GM21360 (cell line): ENCODE results near the gene PLEKHG5.

ENCODE experiments used
- ATAC-seq: cut with Tn5 transposase; IDR thresholded peaks from one replicate; pipeline ENCODE4 v1.9.1; 2021; ENCODE audit warnings: mild to moderate bottlenecking, moderate library complexity; ENCODE audit not compliant: unreplicated experiment

PLEKHG5 gene

DNA sequence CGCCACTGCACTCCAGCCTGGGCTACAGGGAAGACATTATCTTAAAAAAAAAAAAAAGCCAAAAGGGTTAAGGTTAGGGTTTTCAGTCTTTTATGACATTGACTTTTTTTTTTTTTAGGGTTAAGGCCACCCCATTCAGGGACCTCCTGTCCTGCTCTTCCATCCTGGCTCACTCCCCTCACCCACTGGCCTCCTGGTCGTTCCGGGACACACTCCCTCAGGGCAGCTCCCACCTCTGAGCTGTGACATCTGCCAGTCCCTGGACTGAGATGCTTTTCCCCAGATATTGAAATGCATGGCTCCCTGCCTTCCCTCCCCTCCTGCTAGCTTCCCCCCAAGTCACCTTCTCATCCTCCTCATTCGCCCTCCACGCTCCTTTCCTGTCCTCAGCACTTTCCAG, 9.6 kb downstream of the PLEKHG5 start:
- ATAC-seq, result no peak

- ATAC-seq, result no peak
These were observed 14.2 kb downstream of the PLEKHG5 start for GRCh38 chr1:6477039-6477820.

GRCh38 chr1:6476483-6476882, 15.0 kb downstream of the PLEKHG5 start:
- ATAC-seq, result no peak

GRCh38 chr1:6475381-6476133, 15.9 kb downstream of the PLEKHG5 start:
- ATAC-seq, result no peak

GRCh38 chr1:6474815-6475282, 16.6 kb downstream of the PLEKHG5 start:
- ATAC-seq, result no peak

DNA sequence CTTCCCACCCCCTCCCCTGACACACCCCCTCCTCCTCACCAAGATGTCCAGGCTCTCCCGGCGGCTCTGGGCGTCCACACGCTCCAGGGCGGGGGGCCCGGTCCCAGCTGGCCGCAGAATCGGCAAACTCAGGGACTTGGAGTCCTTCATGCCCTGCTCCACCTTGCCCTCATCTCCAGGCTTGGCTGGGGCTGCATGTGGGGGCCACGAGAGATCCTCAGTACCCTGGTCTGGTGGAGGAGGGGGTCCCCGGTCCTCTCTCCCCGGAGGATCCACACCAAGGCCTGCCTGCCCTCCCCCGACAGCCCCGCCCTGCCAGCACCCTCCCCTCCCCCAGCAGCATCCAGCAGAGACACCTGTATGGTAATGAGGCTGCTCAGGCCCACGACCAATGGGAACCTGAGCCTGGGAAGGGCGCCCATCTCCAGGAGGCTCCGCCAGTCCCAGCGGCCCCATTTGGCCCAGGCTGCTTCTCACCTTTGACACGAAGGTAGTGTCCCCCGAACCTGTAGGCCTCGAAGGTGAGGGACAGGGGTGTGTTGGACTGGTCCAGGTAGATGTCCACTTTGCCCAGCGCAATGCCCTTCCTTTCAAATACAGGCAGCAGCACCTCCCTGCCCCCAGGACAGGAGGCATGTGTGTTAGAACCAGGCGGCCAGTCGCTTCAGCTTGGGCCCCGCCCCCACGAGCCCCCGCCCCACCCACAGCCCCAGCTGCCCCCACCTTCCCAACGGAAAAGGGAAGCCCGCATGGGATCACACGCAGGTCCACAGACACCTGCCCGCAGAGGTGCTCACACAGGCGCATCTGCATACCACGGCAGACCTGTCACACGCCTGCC, 17.3 kb downstream of the PLEKHG5 start:
- ATAC-seq, result no peak

- no peak for ATAC-seq
These were observed 18.3 kb downstream of the PLEKHG5 start for GRCh38 chr1:6473156-6473555.

GRCh38 chr1:6472391-6472790, 19.1 kb downstream of the PLEKHG5 start:
- no peak for ATAC-seq

- ATAC-seq, result no peak
These were observed 19.5 kb downstream of the PLEKHG5 start for GRCh38 chr1:6471970-6472368.

DNA sequence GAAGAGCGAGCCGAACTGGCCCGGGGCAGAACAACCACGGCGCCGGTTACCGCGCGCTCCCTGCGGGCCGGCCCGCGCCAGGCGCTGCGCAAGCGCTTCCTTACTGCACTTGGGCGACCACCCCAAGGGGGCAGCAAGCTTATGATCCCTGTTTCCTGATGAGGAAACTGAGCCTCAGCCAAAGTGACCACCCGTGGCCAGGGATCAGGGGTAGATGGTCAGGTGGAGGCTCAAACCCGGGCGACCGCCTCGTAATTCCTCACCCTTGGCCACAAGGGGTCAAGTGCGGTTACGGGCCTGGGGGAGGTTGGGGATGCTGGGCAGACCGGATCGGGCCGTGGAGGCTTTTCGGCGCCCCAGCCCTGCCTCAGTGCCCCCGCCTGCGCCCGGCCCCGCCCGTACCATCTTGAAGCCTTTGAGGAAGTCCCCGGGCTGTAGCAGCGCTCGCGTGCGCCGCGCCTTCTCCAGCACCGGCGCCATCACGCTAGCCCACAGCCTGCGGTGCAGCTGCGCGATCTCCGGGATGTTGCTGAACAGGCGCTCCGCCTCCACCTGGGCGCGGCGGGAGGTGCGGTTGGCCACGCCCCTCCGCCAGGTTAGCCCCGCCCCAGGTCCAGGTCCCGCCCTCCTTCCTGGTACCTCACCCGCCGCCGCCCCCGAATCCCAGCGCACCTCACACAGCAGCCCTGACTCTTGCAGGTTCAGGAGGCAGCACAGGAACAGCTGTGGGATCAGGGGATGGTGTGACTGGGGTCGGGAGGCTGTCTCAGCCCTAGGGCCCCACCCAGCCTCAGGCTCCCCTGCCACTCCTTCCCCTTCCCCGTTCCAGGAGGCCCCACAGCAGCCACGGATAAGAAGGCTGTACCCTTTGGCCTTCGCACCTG, 20.1 kb downstream of the PLEKHG5 start:
- no peak for ATAC-seq

DNA sequence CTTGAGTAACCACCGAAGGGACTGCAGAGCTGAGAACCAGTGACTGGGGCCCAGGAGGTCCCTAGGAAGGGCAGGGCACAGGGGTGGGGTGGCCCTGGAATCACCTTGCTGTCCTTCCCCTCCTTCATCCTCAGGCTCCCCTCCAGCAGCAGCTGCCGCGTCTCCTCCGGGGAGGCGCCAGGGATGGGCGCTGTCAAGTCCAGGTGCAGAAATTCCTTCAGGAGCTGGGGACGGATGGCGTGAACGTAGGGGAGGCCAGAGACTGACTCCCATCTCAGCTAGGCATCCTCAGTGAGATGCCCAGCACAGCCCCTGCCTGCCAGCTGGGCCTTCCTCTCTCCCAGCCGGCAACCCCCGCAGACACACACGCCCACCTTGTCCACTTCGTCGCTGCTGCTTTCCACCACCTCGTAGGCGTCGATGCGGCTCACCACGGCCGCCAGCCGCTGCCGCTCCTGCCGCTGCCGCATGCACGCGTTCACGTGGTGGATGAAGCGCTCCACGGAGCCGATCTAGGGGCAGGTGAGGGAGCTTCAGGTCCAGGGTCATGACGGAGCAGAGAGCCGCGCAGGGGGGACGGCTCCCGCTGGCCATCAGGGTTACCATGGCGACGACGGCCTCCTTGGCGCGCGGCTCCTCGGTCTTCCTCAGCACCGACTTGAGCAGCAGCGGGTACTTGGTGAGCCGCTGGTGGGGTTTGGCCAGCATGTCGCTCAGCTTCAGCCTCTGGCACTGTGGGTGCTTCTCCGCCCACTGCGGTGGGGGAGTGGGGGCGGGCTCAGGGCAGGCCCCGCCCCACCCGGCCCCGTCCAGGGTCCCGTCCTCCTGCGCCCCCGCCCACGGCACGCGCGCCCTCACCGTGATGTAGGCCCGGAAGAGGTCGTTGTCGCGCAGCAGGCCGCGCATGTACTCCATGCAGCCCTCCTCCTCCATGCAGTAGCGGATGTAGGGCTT, 21.1 kb downstream of the PLEKHG5 start:
- ATAC-seq, result no peak

- ATAC-seq, result no peak
These were observed 22.6 kb downstream of the PLEKHG5 start for GRCh38 chr1:6468729-6469461.

DNA sequence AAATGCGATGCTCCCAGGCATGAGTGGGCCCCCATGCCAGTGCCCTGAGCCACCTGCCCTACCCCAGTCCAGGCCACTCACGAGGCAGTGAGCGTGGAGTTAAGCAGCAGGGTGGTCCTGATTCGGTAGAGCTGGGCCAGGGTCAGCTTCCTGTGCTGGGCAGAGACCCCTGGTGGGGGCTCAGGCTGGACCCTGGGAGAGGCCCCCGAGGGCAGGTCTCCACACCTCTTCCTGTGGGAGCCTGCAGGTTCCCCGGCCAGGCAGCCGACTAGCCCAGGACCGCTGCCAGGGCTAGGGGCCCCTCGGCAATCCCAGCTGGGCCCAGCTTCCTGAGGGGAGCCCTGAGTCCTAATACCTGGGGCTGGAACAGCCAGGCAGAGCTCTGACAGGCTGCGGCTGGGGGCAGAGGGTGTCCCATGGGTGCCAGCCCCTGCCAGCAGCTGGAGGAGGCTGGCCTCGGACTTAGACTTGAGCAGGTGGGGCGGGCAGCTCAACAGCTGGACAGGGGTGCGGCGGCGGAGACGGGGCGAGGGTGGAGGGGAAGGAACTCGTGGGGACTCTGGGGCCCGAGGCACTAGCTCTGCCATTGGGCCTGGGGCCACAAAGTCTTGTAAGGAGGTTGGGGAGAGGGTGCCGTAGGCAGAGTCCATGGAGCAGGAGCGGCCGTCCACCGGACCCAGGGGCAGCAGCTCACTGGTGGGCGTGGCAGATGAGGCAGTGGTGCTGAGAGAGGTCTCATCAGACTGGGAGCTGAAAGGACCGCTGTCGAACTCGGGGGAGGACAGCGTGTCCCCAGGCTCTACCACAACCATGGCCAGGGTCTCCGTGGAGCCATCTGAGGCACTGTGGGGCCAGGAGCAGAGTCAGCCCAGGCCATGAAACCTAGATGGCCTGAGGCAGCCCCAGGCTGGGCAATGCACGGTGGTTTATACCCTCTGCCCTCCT, 23.5 kb downstream of the PLEKHG5 start:
- no peak for ATAC-seq

GRCh38 chr1:6467224-6467623, 24.2 kb downstream of the PLEKHG5 start:
- no peak for ATAC-seq

DNA sequence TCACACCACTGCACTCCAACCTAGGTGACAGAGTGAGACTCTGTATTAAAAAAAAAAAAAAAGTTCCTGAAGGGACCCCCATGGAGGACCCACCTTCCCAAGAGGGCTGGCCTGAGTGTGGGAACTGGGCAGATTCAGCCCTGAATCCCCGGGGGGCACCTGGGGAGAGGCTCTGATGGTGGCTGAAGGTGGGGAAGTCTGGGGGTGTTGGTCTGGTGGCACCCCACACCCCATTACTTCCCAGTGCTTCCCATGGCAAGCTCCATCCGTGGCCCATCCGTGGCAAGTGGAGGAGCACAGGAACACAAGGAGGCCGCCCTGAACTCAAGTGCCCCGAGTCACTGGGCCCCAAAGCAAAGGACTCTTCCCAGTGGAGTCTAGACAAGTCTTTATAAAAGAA, 24.7 kb downstream of the PLEKHG5 start:
- ATAC-seq, result no peak

- ATAC-seq, result no peak
These were observed 25.4 kb downstream of the PLEKHG5 start, which contains the start of gene TNFRSF25 for GRCh38 chr1:6466023-6466422. Gene TNFRSF25, minus strand, starts transcription at chr1:6466173. Its CDS starts 66 bp downstream, at chr1:6466107.

GRCh38 chr1:6465461-6466005, 25.9 kb downstream of the PLEKHG5 start:
- ATAC-seq, result no peak
